H1 (cell line): ENCODE measurements around the gene CEP250. TPM values are rescaled to one million over a fixed set of nuclear protein-coding genes. Genes with fewer than 3 reads are reported as not detected.

ENCODE experiments used
- CBX8 ChIP-seq: fragments of 300-800, 300-1000 bp; sonication (generic); IDR thresholded peaks from 2 replicates; pipeline ENCODE4 v1.7.1; 2016; ENCODE audit warnings: low read depth, low read length, borderline replicate concordance
- CREB1 ChIP-seq: IDR thresholded peaks from 2 replicates; pipeline ENCODE4 v1.6.1; 2012; ENCODE audit warnings: inconsistent platforms
- NANOG ChIP-seq: IDR thresholded peaks from 2 replicates; pipeline ENCODE4 v1.6.1; 2011; ENCODE audit warnings: low read length, low read depth, mild to moderate bottlenecking, inconsistent platforms; ENCODE audit not compliant: insufficient read depth, poor library complexity, severe bottlenecking
- NRF1 ChIP-seq: IDR thresholded peaks from 2 replicates; pipeline ENCODE4 v1.6.1; 2011; ENCODE audit warnings: mild to moderate bottlenecking, low read depth, low read length, improper control_type of control experiment
- POU5F1 ChIP-seq: IDR thresholded peaks from 2 replicates; pipeline ENCODE4 v1.6.1; 2011; ENCODE audit warnings: low read depth, mild to moderate bottlenecking, low read length, moderate library complexity
- RBBP5 ChIP-seq: IDR thresholded peaks from 2 replicates; pipeline ENCODE4 v1.7.1; 2012; ENCODE audit warnings: low read depth, mild to moderate bottlenecking, inconsistent platforms, low read length, moderate library complexity, borderline replicate concordance
- polyA plus RNA-seq, 7 experiments: library from polyadenylated mRNA; depleted of rRNA in 3 of 7; stranded (reverse) in 5 of 7; unstranded in 2 of 7; fragments of >200 nt in 5 of 7; fragments of 200-250 nt in 2 of 7; gene quantifications; 1 replicate in 5 of 7; 2 replicates in 1 of 7; 4 replicates in 1 of 7; pipeline versions ENCODE4 v1.2.1 to v1.2.3, GENCODE V29; 2011 to 2013; ENCODE audit warnings: missing spikeins in 2 of 7, mixed read lengths in 2 of 7
- total RNA-seq: library from RNA; stranded (reverse); fragmentation: NEBNext Ultra II Directional; extraction: Animal tissue kit (Norgen Biotek cat#: 25700); gene quantifications from 2 replicates; pipeline ENCODE4 v1.2.1, GENCODE V29; 2021
- TF ChIP-seq, protein P1 (sequence below): fragments of 300-600 bp; sonication (generic); IDR thresholded peaks from 2 replicates; pipeline ENCODE4 v1.7.1; 2012; ENCODE audit warnings: low read length, moderate library complexity, mild to moderate bottlenecking, inconsistent platforms; ENCODE audit not compliant: insufficient replicate concordance

The CEP250 gene
- total and polyA plus RNA-seq, 2 of the 8 experiments (the other 6 are each of a cell fraction or from before 2014, with no cell fraction given), result 2.6 to 33.7 TPM

DNA sequence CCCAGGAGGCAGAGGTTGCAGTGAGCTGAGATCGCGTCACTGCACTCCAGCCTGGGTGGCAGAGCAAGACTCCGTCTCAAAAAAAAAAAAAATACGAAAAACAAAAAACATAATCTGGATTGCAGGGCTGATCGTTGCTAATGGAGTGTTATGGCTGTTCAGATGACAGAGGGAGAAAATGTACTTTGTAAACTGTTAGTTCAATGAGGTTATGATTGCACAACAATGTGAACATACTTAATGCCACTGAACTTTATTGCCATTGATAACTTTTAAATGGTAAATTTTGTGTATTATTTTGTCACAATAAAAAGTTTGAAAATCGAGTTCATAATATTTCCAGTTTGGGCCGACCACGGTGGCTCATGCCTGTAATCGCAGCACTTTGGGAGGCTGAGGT is 63.6 kb downstream of the CEP250 start (continued):
- TF ChIP-seq, protein P1, sequence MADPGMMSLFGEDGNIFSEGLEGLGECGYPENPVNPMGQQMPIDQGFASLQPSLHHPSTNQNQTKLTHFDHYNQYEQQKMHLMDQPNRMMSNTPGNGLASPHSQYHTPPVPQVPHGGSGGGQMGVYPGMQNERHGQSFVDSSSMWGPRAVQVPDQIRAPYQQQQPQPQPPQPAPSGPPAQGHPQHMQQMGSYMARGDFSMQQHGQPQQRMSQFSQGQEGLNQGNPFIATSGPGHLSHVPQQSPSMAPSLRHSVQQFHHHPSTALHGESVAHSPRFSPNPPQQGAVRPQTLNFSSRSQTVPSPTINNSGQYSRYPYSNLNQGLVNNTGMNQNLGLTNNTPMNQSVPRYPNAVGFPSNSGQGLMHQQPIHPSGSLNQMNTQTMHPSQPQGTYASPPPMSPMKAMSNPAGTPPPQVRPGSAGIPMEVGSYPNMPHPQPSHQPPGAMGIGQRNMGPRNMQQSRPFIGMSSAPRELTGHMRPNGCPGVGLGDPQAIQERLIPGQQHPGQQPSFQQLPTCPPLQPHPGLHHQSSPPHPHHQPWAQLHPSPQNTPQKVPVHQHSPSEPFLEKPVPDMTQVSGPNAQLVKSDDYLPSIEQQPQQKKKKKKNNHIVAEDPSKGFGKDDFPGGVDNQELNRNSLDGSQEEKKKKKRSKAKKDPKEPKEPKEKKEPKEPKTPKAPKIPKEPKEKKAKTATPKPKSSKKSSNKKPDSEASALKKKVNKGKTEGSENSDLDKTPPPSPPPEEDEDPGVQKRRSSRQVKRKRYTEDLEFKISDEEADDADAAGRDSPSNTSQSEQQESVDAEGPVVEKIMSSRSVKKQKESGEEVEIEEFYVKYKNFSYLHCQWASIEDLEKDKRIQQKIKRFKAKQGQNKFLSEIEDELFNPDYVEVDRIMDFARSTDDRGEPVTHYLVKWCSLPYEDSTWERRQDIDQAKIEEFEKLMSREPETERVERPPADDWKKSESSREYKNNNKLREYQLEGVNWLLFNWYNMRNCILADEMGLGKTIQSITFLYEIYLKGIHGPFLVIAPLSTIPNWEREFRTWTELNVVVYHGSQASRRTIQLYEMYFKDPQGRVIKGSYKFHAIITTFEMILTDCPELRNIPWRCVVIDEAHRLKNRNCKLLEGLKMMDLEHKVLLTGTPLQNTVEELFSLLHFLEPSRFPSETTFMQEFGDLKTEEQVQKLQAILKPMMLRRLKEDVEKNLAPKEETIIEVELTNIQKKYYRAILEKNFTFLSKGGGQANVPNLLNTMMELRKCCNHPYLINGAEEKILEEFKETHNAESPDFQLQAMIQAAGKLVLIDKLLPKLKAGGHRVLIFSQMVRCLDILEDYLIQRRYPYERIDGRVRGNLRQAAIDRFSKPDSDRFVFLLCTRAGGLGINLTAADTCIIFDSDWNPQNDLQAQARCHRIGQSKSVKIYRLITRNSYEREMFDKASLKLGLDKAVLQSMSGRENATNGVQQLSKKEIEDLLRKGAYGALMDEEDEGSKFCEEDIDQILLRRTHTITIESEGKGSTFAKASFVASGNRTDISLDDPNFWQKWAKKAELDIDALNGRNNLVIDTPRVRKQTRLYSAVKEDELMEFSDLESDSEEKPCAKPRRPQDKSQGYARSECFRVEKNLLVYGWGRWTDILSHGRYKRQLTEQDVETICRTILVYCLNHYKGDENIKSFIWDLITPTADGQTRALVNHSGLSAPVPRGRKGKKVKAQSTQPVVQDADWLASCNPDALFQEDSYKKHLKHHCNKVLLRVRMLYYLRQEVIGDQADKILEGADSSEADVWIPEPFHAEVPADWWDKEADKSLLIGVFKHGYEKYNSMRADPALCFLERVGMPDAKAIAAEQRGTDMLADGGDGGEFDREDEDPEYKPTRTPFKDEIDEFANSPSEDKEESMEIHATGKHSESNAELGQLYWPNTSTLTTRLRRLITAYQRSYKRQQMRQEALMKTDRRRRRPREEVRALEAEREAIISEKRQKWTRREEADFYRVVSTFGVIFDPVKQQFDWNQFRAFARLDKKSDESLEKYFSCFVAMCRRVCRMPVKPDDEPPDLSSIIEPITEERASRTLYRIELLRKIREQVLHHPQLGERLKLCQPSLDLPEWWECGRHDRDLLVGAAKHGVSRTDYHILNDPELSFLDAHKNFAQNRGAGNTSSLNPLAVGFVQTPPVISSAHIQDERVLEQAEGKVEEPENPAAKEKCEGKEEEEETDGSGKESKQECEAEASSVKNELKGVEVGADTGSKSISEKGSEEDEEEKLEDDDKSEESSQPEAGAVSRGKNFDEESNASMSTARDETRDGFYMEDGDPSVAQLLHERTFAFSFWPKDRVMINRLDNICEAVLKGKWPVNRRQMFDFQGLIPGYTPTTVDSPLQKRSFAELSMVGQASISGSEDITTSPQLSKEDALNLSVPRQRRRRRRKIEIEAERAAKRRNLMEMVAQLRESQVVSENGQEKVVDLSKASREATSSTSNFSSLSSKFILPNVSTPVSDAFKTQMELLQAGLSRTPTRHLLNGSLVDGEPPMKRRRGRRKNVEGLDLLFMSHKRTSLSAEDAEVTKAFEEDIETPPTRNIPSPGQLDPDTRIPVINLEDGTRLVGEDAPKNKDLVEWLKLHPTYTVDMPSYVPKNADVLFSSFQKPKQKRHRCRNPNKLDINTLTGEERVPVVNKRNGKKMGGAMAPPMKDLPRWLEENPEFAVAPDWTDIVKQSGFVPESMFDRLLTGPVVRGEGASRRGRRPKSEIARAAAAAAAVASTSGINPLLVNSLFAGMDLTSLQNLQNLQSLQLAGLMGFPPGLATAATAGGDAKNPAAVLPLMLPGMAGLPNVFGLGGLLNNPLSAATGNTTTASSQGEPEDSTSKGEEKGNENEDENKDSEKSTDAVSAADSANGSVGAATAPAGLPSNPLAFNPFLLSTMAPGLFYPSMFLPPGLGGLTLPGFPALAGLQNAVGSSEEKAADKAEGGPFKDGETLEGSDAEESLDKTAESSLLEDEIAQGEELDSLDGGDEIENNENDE, result no peak
- TF ChIP-seq CBX8, result no peak
- TF ChIP-seq CREB1, result no peak
- TF ChIP-seq NRF1, result no peak
- no peak for TF ChIP-seq NANOG
- no peak for TF ChIP-seq RBBP5
- TF ChIP-seq POU5F1, result no peak
